AG04450 (cell line): Measurements from ENCODE around the gene GABRR2. TPM values are rescaled to one million over a fixed set of nuclear protein-coding genes. Genes with fewer than 3 reads are reported as not detected.

Source experiments
- CTCF ChIA-PET: fragments of 300-600, 350-600 bp; formaldehyde crosslinking; extraction: SDS; loops from one replicate; lab custom pipeline; 2022; ENCODE audit warnings: antibody characterized with exemption, inconsistent platforms; lab: Charles Lee
- POLR2A ChIA-PET: fragments of 350-600 bp; formaldehyde crosslinking; extraction: SDS; loops from one replicate; lab custom pipeline; 2021; ENCODE audit warnings: antibody characterized with exemption, inconsistent platforms; lab: Yijun Ruan, JAX
- DNase-seq: peaks from one replicate; pipeline ENCODE4 v3.0.0-alpha.2; 2011; ENCODE audit warnings: low read depth, low spot score
- H3K27ac ChIP-seq: one replicate; pipeline ENCODE4 v1.5.1; 2012; ENCODE audit warnings: low read depth, low read length, control low read depth
- H3K27me3 ChIP-seq: one replicate; pipeline ENCODE4 v1.6.0; 2012; ENCODE audit warnings: low read length; ENCODE audit not compliant: control insufficient read depth, insufficient read depth
- H3K4me3 ChIP-seq: 2 replicates; pipeline ENCODE4 v1.5.1; 2011; ENCODE audit warnings: mild to moderate bottlenecking, low read depth, low read length, control low read depth
- H3K9me3 ChIP-seq: 2 replicates; pipeline ENCODE4 v1.5.1; 2012; ENCODE audit warnings: low read length; ENCODE audit not compliant: control insufficient read depth, insufficient read depth
- CTCF ChIP-seq: IDR thresholded peaks from 2 replicates; pipeline ENCODE4 v1.5.1; 2011; ENCODE audit warnings: low read depth, low read length, control low read depth, inconsistent platforms
- polyA plus RNA-seq: library from polyadenylated mRNA; depleted of rRNA; stranded (reverse); fragments of >200 nt; gene quantifications from 2 replicates; pipeline ENCODE4 v1.2.3, GENCODE V29; 2011

GABRR2 gene
- polyA plus RNA-seq, 1 experiment = 0.12 TPM

- Histone ChIP-seq H3K9me3 (peaks cover 3% of the 10 kb centered on the region; the same call in 1 of the 2 replicates), H3K27me3 (no peaks in the 10 kb centered on the region), H3K27ac (no peak overlapping the region), H3K4me3 (no peak overlapping the region)
- ChIA-PET CTCF (interaction anchor here (1.0 to 1.4 kb wide), 3 partner anchors 12 to 375 kb away, joined by 3 to 12 read pairs (median 4); no protein-coding TSS in a partner anchor), POLR2A (no interaction called here)
- no peak for TF ChIP-seq CTCF
- DNase-seq = no peak
Measured at GRCh38 chr6:89357390-89357789, 42.3 kb upstream of the GABRR2 start.

GRCh38 chr6:89356642-89357170, 41.6 kb upstream of the GABRR2 start:
- DNase-seq = no peak
- ChIA-PET CTCF (interaction anchor here (0.7 to 4.9 kb wide), 6 partner anchors 10 to 1148 kb away, joined by 3 to 19 read pairs (median 4); no protein-coding TSS in a partner anchor), POLR2A (no interaction called here)
- Histone ChIP-seq H3K27ac (no peak overlapping the region), H3K9me3 (peaks cover 3% of the 10 kb centered on the region; the same call in 1 of the 2 replicates), H3K4me3 (no peak overlapping the region), H3K27me3 (no peaks in the 10 kb centered on the region)
- TF ChIP-seq CTCF = no peak

- no peak for TF ChIP-seq CTCF
- Histone ChIP-seq H3K4me3 (no peak overlapping the region), H3K27me3 (no peaks in the 10 kb centered on the region), H3K27ac (no peak overlapping the region), H3K9me3 (peaks cover 3% of the 10 kb centered on the region; the same call in 1 of the 2 replicates)
- ChIA-PET CTCF (interaction anchor here (0.7 to 4.9 kb wide), 5 partner anchors 9 to 468 kb away, joined by 3 to 43 read pairs (median 4); no protein-coding TSS in a partner anchor), POLR2A (interaction anchor here (0.6 kb wide), 1 partner anchor 12 kb away, joined by 4 read pairs; no protein-coding TSS in a partner anchor)
- no peak for DNase-seq
Measured at GRCh38 chr6:89355511-89356194, 40.6 kb upstream of the GABRR2 start.

DNA sequence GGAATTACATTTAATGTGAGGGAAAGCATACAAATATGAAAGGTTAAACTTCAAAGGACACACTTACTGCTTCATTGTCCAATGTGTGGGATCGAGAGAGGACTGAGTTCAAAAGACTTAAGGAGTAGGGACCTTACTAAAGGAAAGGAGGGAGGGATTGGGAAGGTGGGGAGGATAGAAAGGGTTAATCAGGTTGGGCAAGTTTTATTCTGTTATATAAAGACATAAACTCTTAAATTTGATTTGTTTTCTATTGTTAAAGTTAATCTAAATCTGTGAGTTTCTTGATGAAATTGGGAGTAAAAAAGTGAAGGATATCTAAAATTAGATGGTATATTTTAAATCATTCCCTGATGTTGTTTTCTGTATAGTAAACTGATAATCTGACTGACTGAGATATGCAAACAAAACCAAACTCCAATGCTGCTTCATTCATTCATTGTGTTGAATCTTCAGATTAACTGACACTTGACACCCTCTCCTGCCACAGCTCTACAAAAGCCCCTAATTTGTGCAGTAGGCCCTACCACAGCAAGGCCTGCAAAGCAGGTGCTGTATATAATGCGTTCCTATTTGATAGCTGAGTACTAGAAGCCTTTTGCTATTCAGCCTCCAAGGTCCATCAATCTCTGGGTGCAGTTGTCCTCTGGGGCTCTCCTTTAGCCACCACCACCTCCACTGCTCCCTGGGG, 38.7 kb upstream of the GABRR2 start:
- Histone ChIP-seq H3K27ac (no peak overlapping the region), H3K4me3 (no peak overlapping the region), H3K27me3 (no peaks in the 10 kb centered on the region), H3K9me3 (peaks cover 3% of the 10 kb centered on the region; the same call in 1 of the 2 replicates)
- TF ChIP-seq CTCF = no peak
- CTCF ChIA-PET = interaction anchor here (0.9 to 4.9 kb wide), 3 partner anchors 13 to 18 kb away, joined by 3 to 43 read pairs (median 19); no protein-coding TSS in a partner anchor
- no peak for DNase-seq
- POLR2A ChIA-PET = no interaction called here
